Activated CD4-positive, alpha-beta T cell treated with anti-CD3 and anti-CD28 coated beads, Interleukin-2, amount 50 U/mL, for 4 hours (primary cell): ENCODE data around the gene BNIP3.
"Not testable (repeated sequence)": the region's sequence is repeated elsewhere in the genome, so short reads cannot be mapped to it uniquely, and the experiment has no call there.

ENCODE experiments used
- DNase-seq, 2 experiments: peaks; one replicate each; pipeline ENCODE4 v3.0.0-alpha.2; 2020

BNIP3 gene

GRCh38 chr10:131928248-131929095 lies 53.3 kb downstream of the BNIP3 start:
- peak; percentile 25 to 28 for DNase-seq

GRCh38 chr10:131926743-131927595 lies 54.8 kb downstream of the BNIP3 start:
- DNase-seq: no peak

DNA sequence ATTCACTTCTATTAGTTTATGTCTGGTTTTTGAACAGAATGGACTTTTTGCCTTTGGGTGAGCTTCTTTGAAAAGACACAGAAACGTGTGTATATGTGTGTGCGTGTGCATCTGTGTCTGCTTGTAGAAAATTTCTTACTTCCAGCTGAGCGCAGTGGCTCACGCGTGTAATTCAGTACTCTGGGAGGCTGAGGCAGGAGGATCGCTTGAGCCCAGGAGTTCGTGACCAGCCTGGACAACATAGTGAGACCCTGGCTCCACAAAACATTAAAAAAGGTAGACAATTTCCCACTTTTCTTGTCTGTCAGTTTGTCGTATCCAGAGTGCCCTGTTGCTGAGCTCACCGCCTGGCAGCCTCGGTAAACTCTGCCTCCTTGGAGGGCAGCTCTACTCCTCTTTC lies 55.5 kb downstream of the BNIP3 start:
- no peak for DNase-seq

- no peak for DNase-seq
Observed at GRCh38 chr10:131925716-131926115, 56.0 kb downstream of the BNIP3 start.

DNA sequence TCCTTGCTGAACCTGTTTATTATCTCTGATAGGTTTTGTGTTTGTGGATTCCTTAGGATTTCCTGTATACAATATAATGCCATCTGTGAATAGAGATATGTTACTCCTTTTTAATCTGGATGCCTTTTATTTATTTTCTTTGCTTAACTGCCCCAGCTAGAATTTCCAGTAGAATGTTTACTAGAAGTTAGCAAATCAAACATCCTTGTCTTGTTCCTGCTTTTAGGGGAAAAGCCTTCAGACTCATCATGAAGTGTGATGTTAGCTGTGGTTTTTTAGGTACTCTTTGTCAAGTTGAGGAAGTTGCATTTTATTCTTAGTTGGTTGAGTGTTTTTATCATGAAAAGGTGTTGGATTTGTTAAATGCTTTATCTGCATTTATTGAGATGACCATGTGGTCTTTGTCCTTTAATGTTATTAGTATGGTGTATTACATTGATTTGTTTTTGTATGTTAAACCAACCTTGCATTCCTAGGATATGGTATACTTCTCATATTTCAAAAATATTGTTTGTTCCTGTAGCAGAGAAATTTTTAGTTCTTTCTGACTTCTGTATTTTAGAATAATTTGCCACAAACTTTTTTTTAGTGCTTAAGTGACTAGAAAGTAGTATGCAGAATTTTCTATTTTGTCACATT lies 56.6 kb downstream of the BNIP3 start:
- no peak for DNase-seq

GRCh38 chr10:131923038-131923756 lies 58.5 kb downstream of the BNIP3 start:
- DNase-seq: no peak

- DNase-seq: no peak
Observed at GRCh38 chr10:131921184-131921583, 60.5 kb downstream of the BNIP3 start.

- no peak for DNase-seq
Observed at GRCh38 chr10:131920693-131921092, 61.0 kb downstream of the BNIP3 start.

DNA sequence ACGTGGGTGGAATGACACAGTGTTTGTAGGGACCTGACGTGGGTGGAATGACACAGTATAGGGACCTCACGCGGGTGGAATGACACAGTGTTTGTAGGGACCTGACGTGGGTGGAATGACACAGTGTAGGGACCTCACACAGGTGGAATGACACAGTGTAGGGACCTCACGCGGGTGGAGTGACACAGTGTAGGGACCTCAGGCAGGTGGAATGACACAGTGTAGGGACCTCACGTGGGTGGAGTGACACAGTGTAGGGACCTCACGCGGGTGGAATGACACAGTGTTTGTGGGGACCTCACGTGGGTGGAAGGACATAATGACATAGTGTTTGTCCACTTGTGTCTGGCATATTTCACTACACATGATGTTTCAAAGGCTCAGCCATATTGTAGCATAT lies 61.6 kb downstream of the BNIP3 start:
- DNase-seq: peak in 1 of 2 experiments; percentile 40

DNA sequence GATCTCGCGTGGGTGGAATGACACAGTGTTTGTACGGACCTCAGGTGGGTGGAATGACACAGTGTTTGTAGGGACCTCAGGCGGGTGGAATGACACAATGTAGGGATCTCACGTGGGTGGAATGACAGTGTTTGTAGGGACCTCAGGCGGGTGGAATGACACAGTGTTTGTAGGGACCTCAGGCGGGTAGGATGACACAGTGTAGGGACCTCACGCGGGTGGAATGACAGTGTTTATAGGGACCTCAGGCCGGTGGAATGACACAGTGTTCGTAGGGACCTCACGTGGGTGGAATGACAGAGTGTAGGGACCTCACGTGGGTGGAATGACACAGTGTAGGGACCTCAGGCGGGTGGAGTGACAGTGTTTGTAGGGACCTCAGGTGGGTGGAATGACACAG lies 62.3 kb downstream of the BNIP3 start:
- not testable (repeated sequence) for DNase-seq
